Measurements from ENCODE around the gene FKBP7. TPM values are rescaled to one million over a fixed set of nuclear protein-coding genes. Genes with fewer than 3 reads are reported as not detected.
"Not testable (repeated sequence)": the region's sequence is repeated elsewhere in the genome, so short reads cannot be mapped to it uniquely, and the experiment has no call there.

FKBP7 gene
- total RNA-seq, 1 experiment from 2014 or later, result 6.2 TPM

GRCh38 chr2:178476477-178476876 is 1.9 kb downstream of the FKBP7 start:
- Histone ChIP-seq H3K9me3 (ENCODE audit: low read length) (no peaks in the 10 kb centered on the region), H4K20me1 (ENCODE audit: insufficient read depth, low read depth, low read length) (0 out of 2 replicates have a peak, but pooled peaks cover 4% of the 10 kb centered on the region), H3K79me2 (ENCODE audit: low read length) (peaks cover 59% of the 10 kb centered on the region), H2AFZ (ENCODE audit: low read length) (no peak overlapping the region), H3K9ac (ENCODE audit: low read length) (no peak overlapping the region), H3K4me2 (ENCODE audit: low read depth, low read length, poor library complexity, severe bottlenecking) (peak overlapping the region; percentile 90), H3K4me1 (ENCODE audit: low read length) (peaks cover 24% of the 10 kb centered on the region), H3K36me3 (ENCODE audit: insufficient read depth, low read length) (no peaks in the 10 kb centered on the region), H3K4me3 (ENCODE audit: low read length) (peak overlapping the region; percentile 77; the same call in 1 of the 2 replicates), H3K27me3 (ENCODE audit: low read length) (no peaks in the 10 kb centered on the region), H3K27ac (ENCODE audit: low read length) (no peak overlapping the region), H3K9me2 (replicated peaks; ENCODE audit: insufficient read depth, low read length) (no peaks in the 10 kb centered on the region)
- no peak for DNase-seq

GRCh38 chr2:178474560-178474959 is 3.8 kb downstream of the FKBP7 start:
- H4K20me1 ChIP-seq (ENCODE audit: insufficient read depth, low read depth, low read length), result no peaks in the 10 kb centered on the region
- no peaks in the 10 kb centered on the region for H3K36me3 ChIP-seq (ENCODE audit: insufficient read depth, low read length)
- no peak overlapping the region for H2AFZ ChIP-seq (ENCODE audit: low read length)
- no peaks in the 10 kb centered on the region for H3K9me3 ChIP-seq (ENCODE audit: low read length)
- no peaks in the 10 kb centered on the region for H3K27me3 ChIP-seq (ENCODE audit: low read length)
- H3K9ac ChIP-seq (ENCODE audit: low read length), result no peak overlapping the region
- no peak overlapping the region for H3K27ac ChIP-seq (ENCODE audit: low read length)
- no peak overlapping the region for H3K4me2 ChIP-seq (ENCODE audit: low read depth, low read length, poor library complexity, severe bottlenecking)
- H3K4me3 ChIP-seq (ENCODE audit: low read length), result no peak overlapping the region
- H3K4me1 ChIP-seq (ENCODE audit: low read length), result peaks cover 18% of the 10 kb centered on the region
- no peak for DNase-seq
- no peaks in the 10 kb centered on the region for H3K9me2 ChIP-seq (replicated peaks; ENCODE audit: insufficient read depth, low read length)
- peaks cover 50% of the 10 kb centered on the region for H3K79me2 ChIP-seq (ENCODE audit: low read length)

GRCh38 chr2:178473931-178474330 is 4.5 kb downstream of the FKBP7 start:
- H3K79me2 ChIP-seq (ENCODE audit: low read length), result peaks cover 50% of the 10 kb centered on the region
- H3K36me3 ChIP-seq (ENCODE audit: insufficient read depth, low read length), result no peaks in the 10 kb centered on the region
- H3K27me3 ChIP-seq (ENCODE audit: low read length), result no peaks in the 10 kb centered on the region
- H3K4me1 ChIP-seq (ENCODE audit: low read length), result peaks cover 13% of the 10 kb centered on the region
- no peaks in the 10 kb centered on the region for H3K9me2 ChIP-seq (replicated peaks; ENCODE audit: insufficient read depth, low read length)
- H4K20me1 ChIP-seq (ENCODE audit: insufficient read depth, low read depth, low read length), result no peaks in the 10 kb centered on the region
- no peak for DNase-seq
- no peak overlapping the region for H3K4me2 ChIP-seq (ENCODE audit: low read depth, low read length, poor library complexity, severe bottlenecking)
- H2AFZ ChIP-seq (ENCODE audit: low read length), result no peak overlapping the region
- H3K4me3 ChIP-seq (ENCODE audit: low read length), result no peak overlapping the region
- H3K9me3 ChIP-seq (ENCODE audit: low read length), result no peaks in the 10 kb centered on the region
- no peak overlapping the region for H3K9ac ChIP-seq (ENCODE audit: low read length)
- no peak overlapping the region for H3K27ac ChIP-seq (ENCODE audit: low read length)

- H3K9me3 ChIP-seq (ENCODE audit: low read length), result no peaks in the 10 kb centered on the region
- no peak overlapping the region for H3K9ac ChIP-seq (ENCODE audit: low read length)
- H2AFZ ChIP-seq (ENCODE audit: low read length), result no peak overlapping the region
- peaks cover 50% of the 10 kb centered on the region for H3K79me2 ChIP-seq (ENCODE audit: low read length)
- H3K4me2 ChIP-seq (ENCODE audit: low read depth, low read length, poor library complexity, severe bottlenecking), result no peak overlapping the region
- peaks cover 13% of the 10 kb centered on the region for H3K4me1 ChIP-seq (ENCODE audit: low read length)
- H3K36me3 ChIP-seq (ENCODE audit: insufficient read depth, low read length), result no peaks in the 10 kb centered on the region
- no peaks in the 10 kb centered on the region for H3K27me3 ChIP-seq (ENCODE audit: low read length)
- H3K9me2 ChIP-seq (replicated peaks; ENCODE audit: insufficient read depth, low read length), result no peaks in the 10 kb centered on the region
- H4K20me1 ChIP-seq (ENCODE audit: insufficient read depth, low read depth, low read length), result no peaks in the 10 kb centered on the region
- H3K4me3 ChIP-seq (ENCODE audit: low read length), result no peak overlapping the region
- no peak overlapping the region for H3K27ac ChIP-seq (ENCODE audit: low read length)
- no peak for DNase-seq
These were observed 5.0 kb downstream of the FKBP7 start for GRCh38 chr2:178473373-178473772.

- not testable (repeated sequence) for H4K20me1 ChIP-seq (ENCODE audit: insufficient read depth, low read depth, low read length); H3K9me2 ChIP-seq (replicated peaks; ENCODE audit: insufficient read depth, low read length); H2AFZ ChIP-seq (ENCODE audit: low read length); H3K4me1 ChIP-seq (ENCODE audit: low read length); H3K9me3 ChIP-seq (ENCODE audit: low read length); H3K36me3 ChIP-seq (ENCODE audit: insufficient read depth, low read length); H3K27ac ChIP-seq (ENCODE audit: low read length); H3K4me2 ChIP-seq (ENCODE audit: low read depth, low read length, poor library complexity, severe bottlenecking); DNase-seq; H3K27me3 ChIP-seq (ENCODE audit: low read length); H3K9ac ChIP-seq (ENCODE audit: low read length); H3K4me3 ChIP-seq (ENCODE audit: low read length)
- H3K79me2 ChIP-seq (ENCODE audit: low read length), result peaks cover 30% of the 10 kb centered on the region
These were observed 7.1 kb downstream of the FKBP7 start for GRCh38 chr2:178471313-178471712.

GRCh38 chr2:178469219-178469849 is 9.1 kb downstream of the FKBP7 start:
- no peak for DNase-seq
- Histone ChIP-seq H2AFZ (ENCODE audit: low read length) (no peak overlapping the region), H3K27ac (ENCODE audit: low read length) (no peak overlapping the region), H3K9me3 (ENCODE audit: low read length) (no peaks in the 10 kb centered on the region), H3K9ac (ENCODE audit: low read length) (no peak overlapping the region), H3K4me1 (ENCODE audit: low read length) (peaks cover 3% of the 10 kb centered on the region; the same call in 1 of the 2 replicates), H3K4me2 (ENCODE audit: low read depth, low read length, poor library complexity, severe bottlenecking) (no peak overlapping the region), H3K4me3 (ENCODE audit: low read length) (no peak overlapping the region), H3K27me3 (ENCODE audit: low read length) (no peaks in the 10 kb centered on the region), H3K9me2 (replicated peaks; ENCODE audit: insufficient read depth, low read length) (no peaks in the 10 kb centered on the region), H3K79me2 (ENCODE audit: low read length) (peaks cover 19% of the 10 kb centered on the region), H3K36me3 (ENCODE audit: insufficient read depth, low read length) (peaks cover 26% of the 10 kb centered on the region; the same call in 1 of the 2 replicates), H4K20me1 (ENCODE audit: insufficient read depth, low read depth, low read length) (no peaks in the 10 kb centered on the region)

GRCh38 chr2:178457390-178457886 is 21.0 kb downstream of the FKBP7 start:
- H3K4me3 ChIP-seq (ENCODE audit: low read length), result no peak overlapping the region

GRCh38 chr2:178455947-178456346 is 22.5 kb downstream of the FKBP7 start:
- H3K9ac ChIP-seq (ENCODE audit: low read length), result no peak overlapping the region
- no peak overlapping the region for H3K4me2 ChIP-seq (ENCODE audit: low read depth, low read length, poor library complexity, severe bottlenecking)
- H3K79me2 ChIP-seq (ENCODE audit: low read length), result no peaks in the 10 kb centered on the region
- no peaks in the 10 kb centered on the region for H3K27me3 ChIP-seq (ENCODE audit: low read length)
- no peaks in the 10 kb centered on the region for H3K36me3 ChIP-seq (ENCODE audit: insufficient read depth, low read length)
- DNase-seq, result no peak
- no peaks in the 10 kb centered on the region for H3K9me3 ChIP-seq (ENCODE audit: low read length)
- no peaks in the 10 kb centered on the region for H4K20me1 ChIP-seq (ENCODE audit: insufficient read depth, low read depth, low read length)
- peaks cover 12% of the 10 kb centered on the region for H3K4me1 ChIP-seq (ENCODE audit: low read length)
- no peak overlapping the region for H3K4me3 ChIP-seq (ENCODE audit: low read length)
- H3K9me2 ChIP-seq (replicated peaks; ENCODE audit: insufficient read depth, low read length), result no peaks in the 10 kb centered on the region
- no peak overlapping the region for H2AFZ ChIP-seq (ENCODE audit: low read length)
- H3K27ac ChIP-seq (ENCODE audit: low read length), result no peak overlapping the region

More at GRCh38 chr2:178457390-178457886, 21.0 kb downstream of the FKBP7 start:
- H2AFZ ChIP-seq (ENCODE audit: low read length), result no peak overlapping the region
- no peak overlapping the region for H3K9ac ChIP-seq (ENCODE audit: low read length)
- H3K9me3 ChIP-seq (ENCODE audit: low read length), result no peaks in the 10 kb centered on the region
- H3K79me2 ChIP-seq (ENCODE audit: low read length), result no peaks in the 10 kb centered on the region
- H4K20me1 ChIP-seq (ENCODE audit: insufficient read depth, low read depth, low read length), result no peaks in the 10 kb centered on the region
- no peaks in the 10 kb centered on the region for H3K27me3 ChIP-seq (ENCODE audit: low read length)
- H3K4me1 ChIP-seq (ENCODE audit: low read length), result no peaks in the 10 kb centered on the region
- no peaks in the 10 kb centered on the region for H3K9me2 ChIP-seq (replicated peaks; ENCODE audit: insufficient read depth, low read length)
- no peak overlapping the region for H3K27ac ChIP-seq (ENCODE audit: low read length)
- no peak overlapping the region for H3K4me2 ChIP-seq (ENCODE audit: low read depth, low read length, poor library complexity, severe bottlenecking)
- DNase-seq, result no peak
- H3K36me3 ChIP-seq (ENCODE audit: insufficient read depth, low read length), result no peaks in the 10 kb centered on the region
